GM12878 (cell line): ENCODE data around the gene IQGAP2. TPM values are rescaled to one million over a fixed set of nuclear protein-coding genes. Genes with fewer than 3 reads are reported as not detected.

Experiments used
- ATF2 ChIP-seq: IDR thresholded peaks from 2 replicates; pipeline ENCODE4 v1.6.1; 2012; ENCODE audit warnings: low read length, inconsistent platforms
- BCL11A ChIP-seq: IDR thresholded peaks from 2 replicates; pipeline ENCODE4 v1.6.1; 2011; ENCODE audit warnings: low read depth, low read length
- BMI1 ChIP-seq: fragments of 450-650 bp; IDR thresholded peaks from 2 replicates; pipeline ENCODE4 v1.6.1; 2016; ENCODE audit warnings: mild to moderate bottlenecking, moderate library complexity, borderline replicate concordance
- EED ChIP-seq: sonication (generic); IDR thresholded peaks from 2 replicates; pipeline ENCODE4 v1.6.1; 2016; ENCODE audit warnings: antibody characterized with exemption, low read depth
- IRF5 ChIP-seq: fragments of 450-650 bp; IDR thresholded peaks from 2 replicates; pipeline ENCODE4 v1.6.1; 2017; ENCODE audit warnings: borderline replicate concordance
- NBN ChIP-seq: fragments of 450-650 bp; IDR thresholded peaks from 2 replicates; pipeline ENCODE4 v1.6.1; 2016
- NKRF ChIP-seq: fragments of 450-650 bp; conservative IDR thresholded peaks from 2 replicates; pipeline ENCODE4 v1.6.1; 2017; ENCODE audit warnings: mild to moderate bottlenecking, moderate library complexity
- RCOR1 ChIP-seq: conservative IDR thresholded peaks from 2 replicates; pipeline ENCODE4 v1.6.1; 2012; ENCODE audit warnings: low read depth, low read length, improper control_type of control experiment
- SIX5 ChIP-seq: IDR thresholded peaks from 2 replicates; pipeline ENCODE4 v1.6.1; 2011; ENCODE audit warnings: mild to moderate bottlenecking, low read depth, low read length, moderate library complexity; ENCODE audit not compliant: severe bottlenecking
- TCF3 ChIP-seq: IDR thresholded peaks from 2 replicates; pipeline ENCODE4 v1.6.1; 2012; ENCODE audit warnings: low read depth, mild to moderate bottlenecking, low read length, borderline replicate concordance; ENCODE audit not compliant: insufficient read depth
- WRNIP1 ChIP-seq: IDR thresholded peaks from 2 replicates; pipeline ENCODE4 v1.6.1; 2011; ENCODE audit warnings: low read depth, low read length, improper control_type of control experiment, borderline replicate concordance
- ZBED1 ChIP-seq: IDR thresholded peaks from 2 replicates; pipeline ENCODE4 v1.6.1; 2016; ENCODE audit warnings: borderline replicate concordance
- ZBTB40 ChIP-seq: fragments of 450-650 bp; IDR thresholded peaks from 2 replicates; pipeline ENCODE4 v1.6.1; 2016; ENCODE audit warnings: mild to moderate bottlenecking, moderate library complexity, borderline replicate concordance
- ZNF24 ChIP-seq: fragments of 450-650 bp; IDR thresholded peaks from 2 replicates; pipeline ENCODE4 v1.6.1; 2017; ENCODE audit warnings: antibody characterized with exemption, mild to moderate bottlenecking
- ZSCAN29 ChIP-seq: fragments of 450-650 bp; IDR thresholded peaks from 2 replicates; pipeline ENCODE4 v1.6.1; 2017; ENCODE audit warnings: mild to moderate bottlenecking, moderate library complexity
- polyA plus RNA-seq, 11 experiments: library from polyadenylated mRNA; depleted of rRNA in 4 of 11; unstranded in 6 of 11; stranded (reverse) in 5 of 11; fragments of >200 nt; fragmentation: Nextera tagmentation in 4 of 11; fragmentation: Illumina TruSeq in 1 of 11; extraction: Ambion mirVana in 4 of 11; extraction: Trizol in 1 of 11; gene quantifications; 1 replicate in 1 of 11; 2 replicates in 10 of 11; pipeline versions ENCODE4 v1.2.1 to v1.2.3, GENCODE V29; 2011 to 2016; ENCODE audit warnings: inconsistent platforms in 2 of 11, missing spikeins in 2 of 11, low read depth in 1 of 11
- total RNA-seq, 4 experiments: library from RNA; depleted of rRNA in 3 of 4; stranded (reverse); fragments of >200 nt in 3 of 4; fragmentation: Illumina TruSeq in 1 of 4; extraction: Trizol in 1 of 4; gene quantifications; 2 replicates each; pipeline versions ENCODE4 v1.2.1 to v1.2.3, GENCODE V29; 2013 to 2021
- TF ChIP-seq, protein P1 (sequence below): fragments of 450-650 bp; IDR thresholded peaks from 2 replicates; pipeline ENCODE4 v1.6.1; 2017; ENCODE audit warnings: mild to moderate bottlenecking, moderate library complexity

IQGAP2 gene
- total and polyA plus RNA-seq, 10 of the 15 experiments (the other 5 are each of a cell fraction or from before 2014, with no cell fraction given), result 14.5 to 41.4 (median 21.8) TPM

DNA sequence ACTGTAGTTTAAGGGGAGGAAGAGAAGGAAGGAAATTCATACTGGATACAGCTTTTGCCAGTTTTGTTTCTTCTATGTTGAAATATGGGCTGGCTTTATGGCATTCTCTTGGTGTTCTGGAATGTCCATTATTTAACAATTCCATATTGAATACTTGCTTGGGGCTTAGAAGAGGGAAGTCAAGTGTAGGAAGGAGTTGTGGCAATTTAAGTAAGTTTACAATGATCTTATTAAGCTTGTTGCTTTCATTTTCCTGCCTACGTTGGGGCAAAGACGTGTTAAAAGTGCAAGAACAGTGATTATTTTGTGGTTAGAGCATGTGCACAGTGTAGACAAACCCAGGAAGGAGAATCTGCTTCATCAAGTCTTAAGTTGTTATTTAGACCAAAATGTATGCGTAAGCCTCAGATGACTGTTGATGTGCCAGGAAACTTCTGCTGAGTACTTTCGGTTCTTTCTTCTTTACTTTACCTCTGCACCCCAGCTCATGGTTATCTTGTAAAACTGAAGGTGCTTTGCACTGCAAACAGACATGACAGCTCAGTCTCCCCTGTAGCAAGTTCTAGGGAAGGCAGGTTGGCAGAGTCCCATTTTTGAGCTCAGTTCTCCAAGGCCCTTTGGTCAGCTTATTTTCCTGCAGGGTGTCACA is 144.3 kb downstream of the IQGAP2 start (continued):
- no peak for TF ChIP-seq IRF5
- peak; percentile 25; the same call in 1 of the 2 replicates for TF ChIP-seq EED
- peak; percentile 58; the same call in 1 of the 2 replicates for TF ChIP-seq NBN
- TF ChIP-seq BCL11A, result no peak
- TF ChIP-seq NKRF, result no peak
- 0 out of 2 replicates have a peak, but pooled peaks have one; percentile 43 for TF ChIP-seq RCOR1
- TF ChIP-seq TCF3, result no peak
- no peak; the same call in 1 of the 2 replicates for TF ChIP-seq ZBED1
- TF ChIP-seq SIX5, result no peak
- TF ChIP-seq BMI1, result no peak
- TF ChIP-seq, protein P1, sequence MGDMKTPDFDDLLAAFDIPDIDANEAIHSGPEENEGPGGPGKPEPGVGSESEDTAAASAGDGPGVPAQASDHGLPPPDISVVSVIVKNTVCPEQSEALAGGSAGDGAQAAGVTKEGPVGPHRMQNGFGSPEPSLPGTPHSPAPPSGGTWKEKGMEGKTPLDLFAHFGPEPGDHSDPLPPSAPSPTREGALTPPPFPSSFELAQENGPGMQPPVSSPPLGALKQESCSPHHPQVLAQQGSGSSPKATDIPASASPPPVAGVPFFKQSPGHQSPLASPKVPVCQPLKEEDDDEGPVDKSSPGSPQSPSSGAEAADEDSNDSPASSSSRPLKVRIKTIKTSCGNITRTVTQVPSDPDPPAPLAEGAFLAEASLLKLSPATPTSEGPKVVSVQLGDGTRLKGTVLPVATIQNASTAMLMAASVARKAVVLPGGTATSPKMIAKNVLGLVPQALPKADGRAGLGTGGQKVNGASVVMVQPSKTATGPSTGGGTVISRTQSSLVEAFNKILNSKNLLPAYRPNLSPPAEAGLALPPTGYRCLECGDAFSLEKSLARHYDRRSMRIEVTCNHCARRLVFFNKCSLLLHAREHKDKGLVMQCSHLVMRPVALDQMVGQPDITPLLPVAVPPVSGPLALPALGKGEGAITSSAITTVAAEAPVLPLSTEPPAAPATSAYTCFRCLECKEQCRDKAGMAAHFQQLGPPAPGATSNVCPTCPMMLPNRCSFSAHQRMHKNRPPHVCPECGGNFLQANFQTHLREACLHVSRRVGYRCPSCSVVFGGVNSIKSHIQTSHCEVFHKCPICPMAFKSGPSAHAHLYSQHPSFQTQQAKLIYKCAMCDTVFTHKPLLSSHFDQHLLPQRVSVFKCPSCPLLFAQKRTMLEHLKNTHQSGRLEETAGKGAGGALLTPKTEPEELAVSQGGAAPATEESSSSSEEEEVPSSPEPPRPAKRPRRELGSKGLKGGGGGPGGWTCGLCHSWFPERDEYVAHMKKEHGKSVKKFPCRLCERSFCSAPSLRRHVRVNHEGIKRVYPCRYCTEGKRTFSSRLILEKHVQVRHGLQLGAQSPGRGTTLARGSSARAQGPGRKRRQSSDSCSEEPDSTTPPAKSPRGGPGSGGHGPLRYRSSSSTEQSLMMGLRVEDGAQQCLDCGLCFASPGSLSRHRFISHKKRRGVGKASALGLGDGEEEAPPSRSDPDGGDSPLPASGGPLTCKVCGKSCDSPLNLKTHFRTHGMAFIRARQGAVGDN, result no peak; the same call in 1 of the 2 replicates
- TF ChIP-seq ATF2, result peak; percentile 36; the same call in 1 of the 2 replicates
- peak; percentile 97 for TF ChIP-seq ZSCAN29
- peak; percentile 48; the same call in 1 of the 2 replicates for TF ChIP-seq ZNF24
- TF ChIP-seq ZBTB40, result no peak; the same call in 1 of the 2 replicates
- no peak for TF ChIP-seq WRNIP1
